GM12878 (cell line): ENCODE measurements around the gene MRPL20. TPM values are rescaled to one million over a fixed set of nuclear protein-coding genes. Genes with fewer than 3 reads are reported as not detected.

Experiments used
- ATAC-seq: fragments of 200-7000 bp; cut with Tn5 transposase; 3 replicates; pipeline ENCODE4 v1.9.1; 2020; ENCODE audit warnings: mild to moderate bottlenecking, moderate library complexity
- BruUV-seq: library from RNA; stranded (reverse); fragments of 400-500 nt; replicated peaks from 2 replicates; lab custom pipeline; 2021; lab: Mats Ljungman, UMichigan
- CTCF ChIA-PET: fragments of 300-600 bp; sonication (Branson Sonifier 250); formaldehyde crosslinking; extraction: SDS; loops from one replicate; lab custom pipeline; 2021; ENCODE audit warnings: inconsistent platforms; lab: Yijun Ruan, JAX
- POLR2A ChIA-PET: fragments of 350-600 bp; formaldehyde crosslinking; extraction: SDS; loops from one replicate; lab custom pipeline; 2021; ENCODE audit warnings: inconsistent platforms; lab: Charles Lee
- RAD21 ChIA-PET: fragments of 300-600 bp; sonication (Branson Sonifier 250); formaldehyde crosslinking; loops from one replicate; lab custom pipeline; 2023; ENCODE audit warnings: antibody characterized with exemption; ENCODE audit not compliant: unreplicated experiment; lab: Charles Lee
- SMC1A ChIA-PET: fragments of 300-600 bp; sonication (Branson Sonifier 250); formaldehyde crosslinking; loops from one replicate; lab custom pipeline; 2023; ENCODE audit not compliant: unreplicated experiment, uncharacterized antibody; lab: Charles Lee
- DNase-seq: peaks from one replicate; pipeline ENCODE4 v3.0.0-alpha.2; 2011; ENCODE audit warnings: low read depth, low spot score
- FAIRE-seq: peaks from 3 replicates; lab custom pipeline; 2011; peaks lifted over from hg19 to GRCh38; lab: Jason Lieb, UNC
- H2AFZ ChIP-seq: 2 replicates; pipeline ENCODE4 v1.6.0; 2011; ENCODE audit warnings: low read depth, low read length, control low read depth; ENCODE audit not compliant: control insufficient read depth
- H3K27ac ChIP-seq: 2 replicates; pipeline ENCODE4 v1.5.1; 2011; ENCODE audit warnings: control low read depth; ENCODE audit not compliant: control insufficient read depth, insufficient read depth
- H3K27me3 ChIP-seq, 2 experiments: replicated peaks in 1 of 2; 2 replicates each; pipeline versions ENCODE4 v1.6.0 to v1.6.1; 2011; ENCODE audit warnings: low read length in 1 of 2; ENCODE audit not compliant: control insufficient read depth in 2 of 2, insufficient read depth in 2 of 2
- H3K36me3 ChIP-seq, 2 experiments: 2 replicates each; pipeline ENCODE4 v1.5.1; 2011; ENCODE audit warnings: low read length in 1 of 2; ENCODE audit not compliant: control insufficient read depth in 2 of 2, insufficient read depth in 2 of 2
- H3K4me1 ChIP-seq: 2 replicates; pipeline ENCODE4 v1.6.1; 2011; ENCODE audit warnings: mild to moderate bottlenecking, low read length, moderate library complexity, mixed read lengths; ENCODE audit not compliant: control insufficient read depth, insufficient read depth
- H3K4me2 ChIP-seq: 2 replicates; pipeline ENCODE4 v1.6.0; 2011; ENCODE audit warnings: control low read depth; ENCODE audit not compliant: control insufficient read depth, insufficient read depth
- H3K4me3 ChIP-seq: fragments of 200-600 bp; sonication (generic); 2 replicates; pipeline ENCODE4 v1.5.1; 2016
- H3K79me2 ChIP-seq: 2 replicates; pipeline ENCODE4 v1.6.0; 2011; ENCODE audit warnings: low read length; ENCODE audit not compliant: control insufficient read depth, insufficient read depth
- H3K9ac ChIP-seq: 2 replicates; pipeline ENCODE4 v1.8.0; 2011; ENCODE audit warnings: low read length, control low read depth, mixed read lengths; ENCODE audit not compliant: control insufficient read depth, insufficient read depth
- H3K9me3 ChIP-seq: replicated peaks from 3 replicates; pipeline ENCODE4 v1.5.1; 2011; ENCODE audit warnings: mild to moderate bottlenecking, low read length; ENCODE audit not compliant: control insufficient read depth, insufficient read depth
- H4K20me1 ChIP-seq: 2 replicates; pipeline ENCODE4 v1.6.0; 2011; ENCODE audit not compliant: control insufficient read depth, insufficient read depth
- IRF3 ChIP-seq: fragments of 450-650 bp; IDR thresholded peaks from 2 replicates; pipeline ENCODE4 v1.6.1; 2014; ENCODE audit warnings: mild to moderate bottlenecking
- PBX3 ChIP-seq: IDR thresholded peaks from 2 replicates; pipeline ENCODE4 v1.6.1; 2011; ENCODE audit warnings: mild to moderate bottlenecking, low read depth, low read length, moderate library complexity; ENCODE audit not compliant: insufficient replicate concordance
- POLR2A ChIP-seq: IDR thresholded peaks from 2 replicates; pipeline ENCODE4 v1.6.1; 2011; ENCODE audit warnings: low read depth, mild to moderate bottlenecking, low read length
- SIX5 ChIP-seq: IDR thresholded peaks from 2 replicates; pipeline ENCODE4 v1.6.1; 2011; ENCODE audit warnings: mild to moderate bottlenecking, low read depth, low read length, moderate library complexity; ENCODE audit not compliant: severe bottlenecking
- SKIL ChIP-seq: fragments of 450-650 bp; IDR thresholded peaks from 2 replicates; pipeline ENCODE4 v1.6.1; 2017; ENCODE audit warnings: mild to moderate bottlenecking, low read depth, inconsistent platforms; ENCODE audit not compliant: poor library complexity, severe bottlenecking
- STAT3 ChIP-seq: IDR thresholded peaks from 2 replicates; pipeline ENCODE4 v1.6.1; 2011; ENCODE audit warnings: low read depth, low read length, improper control_type of control experiment
- SUZ12 ChIP-seq: fragments of 200-600 bp; sonication (generic); IDR thresholded peaks from one replicate; pipeline ENCODE4 v1.6.1; 2018; ENCODE audit warnings: antibody characterized with exemption, mild to moderate bottlenecking; ENCODE audit not compliant: unreplicated experiment
- WGBS: methylation state at CpG from one replicate; pipeline ENCODE4 v1.1.6; 2016; ENCODE audit warnings: low lambda C conversion rate; ENCODE audit not compliant: insufficient replicate concordance, insufficient coverage; ENCODE audit errors: missing lambda C conversion rate; 5-methylcytosine and 5-hydroxymethylcytosine counted together
- in situ Hi-C: fragments of 300-500 bp; cut with MboI; formaldehyde crosslinking; loops from 9 replicates; pipeline ENCODE4 v1.14.3; 2018; ENCODE audit warnings: mixed read lengths
- intact Hi-C: fragments of 100-400 bp; cut with micrococcal nuclease; formaldehyde crosslinking; loops from one replicate; pipeline ENCODE4 v1.14.2; 2022; ENCODE audit not compliant: unreplicated experiment
- polyA plus RNA-seq, 11 experiments: library from polyadenylated mRNA; depleted of rRNA in 4 of 11; unstranded in 6 of 11; stranded (reverse) in 5 of 11; fragments of >200 nt; fragmentation: Nextera tagmentation in 4 of 11; fragmentation: Illumina TruSeq in 1 of 11; extraction: Ambion mirVana in 4 of 11; extraction: Trizol in 1 of 11; gene quantifications; 1 replicate in 1 of 11; 2 replicates in 10 of 11; pipeline versions ENCODE4 v1.2.1 to v1.2.3, GENCODE V29; 2011 to 2016; ENCODE audit warnings: inconsistent platforms in 2 of 11, missing spikeins in 2 of 11, low read depth in 1 of 11
- total RNA-seq, 4 experiments: library from RNA; depleted of rRNA in 3 of 4; stranded (reverse); fragments of >200 nt in 3 of 4; fragmentation: Illumina TruSeq in 1 of 4; extraction: Trizol in 1 of 4; gene quantifications; 2 replicates each; pipeline versions ENCODE4 v1.2.1 to v1.2.3, GENCODE V29; 2013 to 2021

Gene MRPL20
- total and polyA plus RNA-seq, 10 of the 15 experiments (the other 5 are each of a cell fraction or from before 2014, with no cell fraction given) = 129 to 525 (median 255) TPM

GRCh38 chr1:1433804-1434130 lies 26.7 kb upstream of the MRPL20 start:
- H4K20me1 ChIP-seq = no peaks in the 10 kb centered on the region
- CTCF ChIA-PET = interaction anchor here (1.2 kb wide), 1 partner anchor 35 kb away, joined by 4 read pairs; the partner anchor contains the start of gene CCNL2
- in situ Hi-C loops (no loop called here), intact Hi-C loops (no loop called here)
- no peaks in the 10 kb centered on the region for H3K9me3 ChIP-seq
- H3K27me3 ChIP-seq = peaks cover 0 to 13% of the 10 kb centered on the region in 2 experiments; a peak in 3 of 4 replicates
- peak overlapping the region; percentile 44 for H2AFZ ChIP-seq
- no peaks in the 10 kb centered on the region for H3K36me3 ChIP-seq
- TF ChIP-seq POLR2A (peak; percentile 11; the same call in 1 of the 2 replicates), PBX3 (no peak)
- no TSS peak for BruUV-seq
- no peak overlapping the region for H3K27ac ChIP-seq
- 3% methylated on average over 12 of the region's 12 CpGs for WGBS
- peak overlapping the region; percentile 8; the same call in 1 of the 2 replicates for H3K4me3 ChIP-seq
- H3K9ac ChIP-seq = peak overlapping the region; percentile 34; the same call in 1 of the 2 replicates
- RAD21 ChIA-PET = no interaction called here
- ATAC-seq (no peak), FAIRE-seq (no peak), DNase-seq (no peak)
- no peaks in the 10 kb centered on the region for H3K79me2 ChIP-seq
- no peak overlapping the region; the same call in 1 of the 2 replicates for H3K4me2 ChIP-seq
- POLR2A ChIA-PET = interaction anchor here (0.7 kb wide), 1 partner anchor 25 kb away, joined by 3 read pairs; no protein-coding TSS in a partner anchor
- peaks cover 20% of the 10 kb centered on the region for H3K4me1 ChIP-seq
- SMC1A ChIA-PET = no interaction called here

GRCh38 chr1:1432951-1433803 lies 26.1 kb upstream of the MRPL20 start:
- Histone ChIP-seq H4K20me1 (no peaks in the 10 kb centered on the region), H3K4me3 (peak overlapping the region; percentile 8; the same call in 1 of the 2 replicates), H3K79me2 (no peaks in the 10 kb centered on the region), H3K27me3 (peaks cover 0 to 13% of the 10 kb centered on the region in 2 experiments; a peak in 3 of 4 replicates), H2AFZ (peak overlapping the region; percentile 44), H3K4me1 (peaks cover 20% of the 10 kb centered on the region), H3K9me3 (no peaks in the 10 kb centered on the region), H3K4me2 (no peak overlapping the region; the same call in 1 of the 2 replicates), H3K27ac (no peak overlapping the region), H3K36me3 (no peaks in the 10 kb centered on the region), H3K9ac (no peak overlapping the region)
- in situ Hi-C loops = no loop called here
- intact Hi-C loops = no loop called here
- ATAC-seq (no peak), FAIRE-seq (no peak), DNase-seq (no peak)
- SMC1A ChIA-PET = no interaction called here
- 37% methylated on average over 33 of the region's 34 CpGs for WGBS
- BruUV-seq = no TSS peak
- RAD21 ChIA-PET = no interaction called here
- POLR2A ChIA-PET = interaction anchor here (0.7 to 1.0 kb wide), 2 partner anchors 15 to 24 kb away, joined by 3 read pairs; no protein-coding TSS in a partner anchor
- CTCF ChIA-PET = interaction anchor here (0.7 to 1.2 kb wide), 2 partner anchors 25 to 34 kb away, joined by 3 to 4 read pairs; partner anchors contain the start of gene CCNL2
- no peak for TF ChIP-seq IRF3
- TF ChIP-seq SKIL = no peak
- TF ChIP-seq SUZ12 = no peak
- no peak for TF ChIP-seq STAT3
- TF ChIP-seq SIX5 = no peak
